Raji (cell line): Measurements from ENCODE around the gene ERC2.

Experiments
- POLR2A ChIP-seq: IDR thresholded peaks from 2 replicates; pipeline ENCODE4 v1.6.1; 2011; ENCODE audit warnings: low read depth, low read length, control low read depth; ENCODE audit not compliant: insufficient read depth

ERC2 gene

GRCh38 chr3:55756976-55757375 lies 711.3 kb downstream of the ERC2 start:
- no peak for TF ChIP-seq POLR2A

- TF ChIP-seq POLR2A, result no peak
These were observed 712.6 kb downstream of the ERC2 start for GRCh38 chr3:55755516-55756205.

- TF ChIP-seq POLR2A, result no peak
These were observed 715.4 kb downstream of the ERC2 start for GRCh38 chr3:55752911-55753310.

- TF ChIP-seq POLR2A, result no peak
These were observed 716.5 kb downstream of the ERC2 start for GRCh38 chr3:55751730-55752129.

GRCh38 chr3:55750525-55750924 lies 717.7 kb downstream of the ERC2 start:
- TF ChIP-seq POLR2A, result no peak

- TF ChIP-seq POLR2A, result no peak
These were observed 719.2 kb downstream of the ERC2 start for GRCh38 chr3:55749036-55749435.

- no peak for TF ChIP-seq POLR2A
These were observed 721.4 kb downstream of the ERC2 start for GRCh38 chr3:55746808-55747413.

- no peak for TF ChIP-seq POLR2A
These were observed 725.5 kb downstream of the ERC2 start for GRCh38 chr3:55742832-55743136.

GRCh38 chr3:55742022-55742831 lies 726.0 kb downstream of the ERC2 start:
- TF ChIP-seq POLR2A, result no peak

GRCh38 chr3:55737186-55737585 lies 731.1 kb downstream of the ERC2 start:
- TF ChIP-seq POLR2A, result no peak

GRCh38 chr3:55735976-55736375 lies 732.3 kb downstream of the ERC2 start:
- no peak for TF ChIP-seq POLR2A

GRCh38 chr3:55731741-55732140 lies 736.5 kb downstream of the ERC2 start:
- TF ChIP-seq POLR2A, result no peak

GRCh38 chr3:55729546-55729945 lies 738.7 kb downstream of the ERC2 start:
- TF ChIP-seq POLR2A, result no peak

- no peak for TF ChIP-seq POLR2A
These were observed 739.7 kb downstream of the ERC2 start for GRCh38 chr3:55728461-55729100.

- TF ChIP-seq POLR2A, result no peak
These were observed 741.8 kb downstream of the ERC2 start for GRCh38 chr3:55726501-55726775.
